GM12878 (cell line): ENCODE measurements around the gene NCOA6.

Source experiments
- ATF3 ChIP-seq: IDR thresholded peaks from 2 replicates; pipeline ENCODE4 v1.6.1; 2011; ENCODE audit warnings: low read depth, mild to moderate bottlenecking, low read length, moderate library complexity, borderline replicate concordance; ENCODE audit errors: extremely low read depth
- CBX3 ChIP-seq: fragments of 200-600 bp; sonication (generic); IDR thresholded peaks from 2 replicates; pipeline ENCODE4 v1.6.1; 2016; ENCODE audit warnings: low read depth, borderline replicate concordance
- CHD1 ChIP-seq: IDR thresholded peaks from 2 replicates; pipeline ENCODE4 v1.6.1; 2012; ENCODE audit warnings: low read depth, low read length, improper control_type of control experiment
- CREM ChIP-seq: IDR thresholded peaks from 2 replicates; pipeline ENCODE4 v1.6.1; 2014; ENCODE audit warnings: antibody characterized with exemption, low read depth
- CTCF ChIP-seq, 3 experiments: IDR thresholded peaks in 2 of 3; conservative IDR thresholded peaks in 1 of 3; 2 replicates each; pipeline ENCODE4 v1.5.1; 2011; ENCODE audit warnings: low read depth in 3 of 3, low read length in 3 of 3, mild to moderate bottlenecking in 3 of 3, control low read depth in 2 of 3, moderate library complexity in 2 of 3, inconsistent platforms in 1 of 3, mixed read lengths in 1 of 3; ENCODE audit not compliant: control insufficient read depth in 2 of 3, insufficient read depth in 1 of 3; ENCODE audit errors: extremely low read depth in 1 of 3
- EZH2 ChIP-seq: IDR thresholded peaks from 2 replicates; pipeline ENCODE4 v1.6.1; 2012; ENCODE audit warnings: low read depth, mild to moderate bottlenecking, control low read depth, inconsistent platforms, low read length, borderline replicate concordance; ENCODE audit not compliant: control insufficient read depth
- JUND ChIP-seq: IDR thresholded peaks from 2 replicates; pipeline ENCODE4 v1.6.1; 2012; ENCODE audit warnings: low read depth, mild to moderate bottlenecking, low read length, improper control_type of control experiment, moderate library complexity
- NFYB ChIP-seq: IDR thresholded peaks from 2 replicates; pipeline ENCODE4 v1.6.1; 2011; ENCODE audit warnings: low read depth, mild to moderate bottlenecking, low read length, improper control_type of control experiment, moderate library complexity; ENCODE audit not compliant: insufficient read depth
- PAX5 ChIP-seq: IDR thresholded peaks from 2 replicates; pipeline ENCODE4 v1.6.1; 2011; ENCODE audit warnings: low read depth, low read length, borderline replicate concordance
- POLR2A ChIP-seq: IDR thresholded peaks from 2 replicates; pipeline ENCODE4 v1.6.1; 2011; ENCODE audit warnings: low read depth, mild to moderate bottlenecking, low read length
- POLR2AphosphoS5 ChIP-seq: IDR thresholded peaks from 2 replicates; pipeline ENCODE4 v1.6.1; 2011; ENCODE audit warnings: mild to moderate bottlenecking, low read length, inconsistent platforms
- REST ChIP-seq: IDR thresholded peaks from 2 replicates; pipeline ENCODE4 v1.6.1; 2012; ENCODE audit warnings: mild to moderate bottlenecking, low read depth, low read length

GRCh38 chr20:34824452-34824805, 1.0 kb downstream of the NCOA6 start:
- TF ChIP-seq POLR2AphosphoS5, result no peak
- no peak for TF ChIP-seq CTCF (IDR thresholded peaks at IDR 0.05 in 2 of 3, conservative IDR thresholded peaks at IDR 0.05 in 1 of 3; ENCODE audit: control insufficient read depth in 2 of 3, extremely low read depth in 1 of 3, insufficient read depth in 1 of 3, low read depth in 3 of 3, low read length in 3 of 3)
- no peak for TF ChIP-seq CREM
- TF ChIP-seq EZH2, result no peak
- TF ChIP-seq NFYB, result no peak
- no peak for TF ChIP-seq POLR2A
- no peak for TF ChIP-seq PAX5
- TF ChIP-seq JUND, result no peak
- no peak for TF ChIP-seq CHD1
- TF ChIP-seq REST, result no peak
- TF ChIP-seq ATF3, result no peak
- TF ChIP-seq CBX3, result no peak
